H4 (cell line): Measurements from ENCODE around the gene DCBLD2. TPM values are rescaled to one million over a fixed set of nuclear protein-coding genes. Genes with fewer than 3 reads are reported as not detected.
"Not testable (repeated sequence)": the region's sequence is repeated elsewhere in the genome, so short reads cannot be mapped to it uniquely, and the experiment has no call there.

Source experiments
- DNase-seq: peaks from one replicate; pipeline ENCODE4 v3.0.0-alpha.2; 2015; ENCODE audit warnings: low spot score
- total RNA-seq: library from RNA; depleted of rRNA; stranded (reverse); fragments of >200 nt; shearing (Covaris generic); gene quantifications from 2 replicates; pipeline ENCODE4 v1.2.3, GENCODE V29; 2014

DCBLD2 gene
- total RNA-seq, 1 experiment from 2014 or later = 40.2 TPM

GRCh38 chr3:98892263-98892662, 9.2 kb downstream of the DCBLD2 start:
- DNase-seq = no peak

- no peak for DNase-seq
Measured at GRCh38 chr3:98890965-98891910, 10.3 kb downstream of the DCBLD2 start.

GRCh38 chr3:98890181-98890835, 11.2 kb downstream of the DCBLD2 start:
- no peak for DNase-seq

GRCh38 chr3:98887684-98888083, 13.8 kb downstream of the DCBLD2 start:
- no peak for DNase-seq

- no peak for DNase-seq
Measured at GRCh38 chr3:98886525-98886924, 15.0 kb downstream of the DCBLD2 start.

GRCh38 chr3:98885851-98886250, 15.6 kb downstream of the DCBLD2 start:
- DNase-seq = no peak

- no peak for DNase-seq
Measured at GRCh38 chr3:98884675-98885371, 16.7 kb downstream of the DCBLD2 start.

- not testable (repeated sequence) for DNase-seq
Measured at GRCh38 chr3:98882614-98883333, 18.7 kb downstream of the DCBLD2 start.

GRCh38 chr3:98877132-98877531, 24.4 kb downstream of the DCBLD2 start:
- DNase-seq = no peak

GRCh38 chr3:98875535-98875934, 26.0 kb downstream of the DCBLD2 start:
- no peak for DNase-seq

GRCh38 chr3:98874602-98875249, 26.8 kb downstream of the DCBLD2 start:
- no peak for DNase-seq

- no peak for DNase-seq
Measured at GRCh38 chr3:98869391-98869790, 32.1 kb downstream of the DCBLD2 start.

GRCh38 chr3:98857971-98858370, 43.5 kb downstream of the DCBLD2 start:
- DNase-seq = not testable (repeated sequence)

- not testable (repeated sequence) for DNase-seq
Measured at GRCh38 chr3:98857258-98857657, 44.2 kb downstream of the DCBLD2 start.

GRCh38 chr3:98856724-98857123, 44.8 kb downstream of the DCBLD2 start:
- DNase-seq = no peak

- DNase-seq = peak; percentile 22
Measured at GRCh38 chr3:98855806-98856400, 45.6 kb downstream of the DCBLD2 start.

- DNase-seq = no peak
Measured at GRCh38 chr3:98848108-98848507, 53.4 kb downstream of the DCBLD2 start.

GRCh38 chr3:98846101-98846500, 55.4 kb downstream of the DCBLD2 start:
- DNase-seq = no peak

- no peak for DNase-seq
Measured at GRCh38 chr3:98843266-98843959, 58.1 kb downstream of the DCBLD2 start.

- no peak for DNase-seq
Measured at GRCh38 chr3:98839846-98840245, 61.6 kb downstream of the DCBLD2 start.
